Activated CD8-positive, alpha-beta memory T cell treated with anti-CD3 and anti-CD28 coated beads, Interleukin-2, amount 50 U/mL, for 48 hours (primary cell): ENCODE data around the gene PDE12.

ENCODE experiments used
- DNase-seq: peaks from one replicate; pipeline ENCODE4 v3.0.0-alpha.2; 2020

The PDE12 gene, protein sequence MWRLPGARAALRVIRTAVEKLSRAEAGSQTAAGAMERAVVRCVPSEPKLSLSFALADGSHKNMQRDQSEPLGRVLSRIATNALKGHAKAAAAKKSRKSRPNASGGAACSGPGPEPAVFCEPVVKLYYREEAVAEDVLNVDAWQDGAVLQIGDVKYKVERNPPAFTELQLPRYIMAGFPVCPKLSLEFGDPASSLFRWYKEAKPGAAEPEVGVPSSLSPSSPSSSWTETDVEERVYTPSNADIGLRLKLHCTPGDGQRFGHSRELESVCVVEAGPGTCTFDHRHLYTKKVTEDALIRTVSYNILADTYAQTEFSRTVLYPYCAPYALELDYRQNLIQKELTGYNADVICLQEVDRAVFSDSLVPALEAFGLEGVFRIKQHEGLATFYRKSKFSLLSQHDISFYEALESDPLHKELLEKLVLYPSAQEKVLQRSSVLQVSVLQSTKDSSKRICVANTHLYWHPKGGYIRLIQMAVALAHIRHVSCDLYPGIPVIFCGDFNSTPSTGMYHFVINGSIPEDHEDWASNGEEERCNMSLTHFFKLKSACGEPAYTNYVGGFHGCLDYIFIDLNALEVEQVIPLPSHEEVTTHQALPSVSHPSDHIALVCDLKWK

DNA sequence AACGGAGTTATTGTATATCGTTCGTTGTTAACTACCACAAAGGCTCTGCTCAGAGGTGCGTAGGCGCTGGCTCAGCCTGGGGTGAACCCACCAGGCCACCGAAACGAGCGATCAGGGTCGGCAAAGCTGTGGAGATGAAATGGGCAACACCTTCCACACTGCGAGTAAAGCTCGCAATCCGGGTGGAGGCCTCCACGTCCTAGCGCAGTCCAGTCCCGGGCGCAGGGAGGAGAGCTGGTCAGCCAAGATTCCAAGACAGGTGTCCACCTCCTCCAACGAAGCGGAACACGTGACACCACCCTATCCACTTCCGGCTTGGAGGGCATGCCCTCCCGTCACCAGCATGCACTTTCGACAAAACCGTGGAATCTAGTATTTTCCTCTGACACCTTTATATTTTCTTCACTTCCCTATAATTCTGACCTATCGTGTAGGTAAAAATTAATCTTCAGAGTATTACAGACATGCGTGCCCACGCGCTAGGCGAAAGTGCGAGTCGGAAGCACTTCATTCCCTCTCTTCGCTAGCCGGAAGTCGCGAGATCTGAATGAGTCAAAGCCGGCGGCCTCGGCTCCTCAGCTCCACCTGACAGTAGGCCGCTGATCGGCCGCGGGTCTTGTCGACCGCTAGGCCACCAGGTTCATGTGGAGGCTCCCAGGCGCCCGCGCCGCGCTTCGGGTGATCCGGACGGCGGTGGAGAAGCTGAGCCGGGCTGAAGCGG, at the start of gene PDE12:
PDE12 (plus strand) TSS at position 537 of the 721 bp plus-strand sequence; CDS start at position 643, 106 bp downstream.
- DNase-seq, result peak; percentile 90

DNA sequence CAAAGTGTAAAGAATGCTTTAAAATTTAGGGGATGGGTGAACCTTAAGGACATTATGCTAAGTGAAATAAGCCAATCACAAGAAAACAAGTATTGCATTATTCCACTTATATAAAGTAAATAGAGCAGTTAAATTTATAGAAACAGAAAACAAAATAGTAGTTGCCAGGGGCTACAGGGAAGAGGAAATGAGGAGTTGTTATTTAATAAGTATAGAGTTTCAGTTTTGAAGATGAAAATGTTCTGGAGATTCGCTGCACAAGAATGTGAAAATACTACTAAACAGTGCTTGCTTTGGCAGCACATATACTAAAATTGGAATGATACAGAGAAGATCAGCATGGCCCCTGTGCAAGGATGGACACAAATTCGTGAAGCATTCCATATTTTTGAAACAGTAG, 43.9 kb upstream of the PDE12 start:
- DNase-seq, result no peak

DNA sequence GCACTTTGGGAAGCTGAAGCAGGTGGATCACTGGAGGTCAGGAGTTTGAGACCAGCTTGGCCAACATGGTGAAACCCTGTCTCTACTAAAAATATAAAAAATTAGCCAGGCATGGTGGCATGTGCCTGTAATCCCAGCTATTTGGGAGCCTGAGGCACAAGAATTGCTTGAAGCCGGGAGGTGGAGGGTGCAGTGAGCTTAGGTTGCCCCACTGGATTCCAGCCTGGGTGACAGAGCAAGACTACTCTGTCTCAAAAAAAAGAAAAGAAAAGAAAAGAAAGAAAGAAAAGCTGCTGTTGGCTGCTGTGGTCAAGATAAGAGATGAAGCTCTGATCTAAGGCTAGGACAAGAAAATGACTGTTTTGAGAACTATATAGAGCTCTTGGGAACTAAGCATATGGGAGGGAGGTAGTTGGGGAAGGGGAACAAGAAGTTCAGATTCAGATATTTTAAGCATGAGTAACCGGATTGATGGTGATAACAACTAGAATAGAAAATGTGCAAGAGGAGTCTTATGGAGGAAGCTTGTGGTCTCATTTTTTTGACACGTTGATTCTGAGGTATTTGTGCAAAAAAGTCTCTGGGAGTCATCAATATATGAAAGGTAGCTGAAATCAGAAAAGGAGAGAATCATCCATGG, 37.7 kb upstream of the PDE12 start:
- no peak for DNase-seq

DNA sequence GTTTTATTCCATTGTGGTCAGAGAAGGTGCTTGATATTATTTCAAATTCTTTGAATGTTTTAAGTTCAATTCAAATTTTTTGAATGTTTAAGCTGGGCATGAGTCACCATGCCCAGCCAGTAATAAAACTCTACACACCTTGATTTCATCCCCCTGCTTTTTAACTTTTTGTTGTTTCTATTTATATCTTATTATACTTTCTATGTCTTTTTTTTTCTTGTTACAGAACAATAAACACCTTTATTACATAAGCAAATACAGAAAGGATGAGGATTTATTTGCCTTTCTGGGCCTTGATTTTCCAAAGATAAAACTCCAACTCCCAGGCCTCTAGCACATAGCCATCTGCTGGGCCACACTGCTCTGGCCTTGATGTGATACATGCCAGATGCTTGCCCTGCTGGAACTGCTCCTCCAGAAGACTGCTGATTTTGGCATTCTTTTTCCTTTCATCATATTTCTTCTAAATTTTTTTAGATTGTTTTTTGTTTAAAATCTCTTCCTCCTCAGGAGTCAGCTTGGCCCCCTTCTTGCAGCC, 25.9 kb upstream of the PDE12 start:
- no peak for DNase-seq

DNA sequence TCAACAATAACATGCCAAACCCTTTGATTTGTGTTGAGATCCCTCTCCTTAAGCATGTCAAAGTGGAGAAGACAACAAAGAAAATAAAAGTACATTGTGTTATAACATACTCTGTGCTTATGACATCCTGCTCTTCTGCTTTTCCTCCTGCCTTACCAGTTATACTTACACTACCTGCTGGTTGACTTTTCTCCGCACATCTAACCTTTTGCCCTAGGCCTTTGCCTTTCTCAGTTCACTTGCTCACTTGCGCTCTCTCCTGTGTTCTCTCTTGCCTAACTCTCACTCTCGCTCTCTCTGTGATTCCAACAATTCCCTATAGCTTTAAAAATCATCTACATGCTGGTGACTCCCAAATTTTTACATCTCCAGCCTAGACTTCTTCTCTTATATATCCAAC, 17.6 kb upstream of the PDE12 start:
- DNase-seq, result no peak

DNA sequence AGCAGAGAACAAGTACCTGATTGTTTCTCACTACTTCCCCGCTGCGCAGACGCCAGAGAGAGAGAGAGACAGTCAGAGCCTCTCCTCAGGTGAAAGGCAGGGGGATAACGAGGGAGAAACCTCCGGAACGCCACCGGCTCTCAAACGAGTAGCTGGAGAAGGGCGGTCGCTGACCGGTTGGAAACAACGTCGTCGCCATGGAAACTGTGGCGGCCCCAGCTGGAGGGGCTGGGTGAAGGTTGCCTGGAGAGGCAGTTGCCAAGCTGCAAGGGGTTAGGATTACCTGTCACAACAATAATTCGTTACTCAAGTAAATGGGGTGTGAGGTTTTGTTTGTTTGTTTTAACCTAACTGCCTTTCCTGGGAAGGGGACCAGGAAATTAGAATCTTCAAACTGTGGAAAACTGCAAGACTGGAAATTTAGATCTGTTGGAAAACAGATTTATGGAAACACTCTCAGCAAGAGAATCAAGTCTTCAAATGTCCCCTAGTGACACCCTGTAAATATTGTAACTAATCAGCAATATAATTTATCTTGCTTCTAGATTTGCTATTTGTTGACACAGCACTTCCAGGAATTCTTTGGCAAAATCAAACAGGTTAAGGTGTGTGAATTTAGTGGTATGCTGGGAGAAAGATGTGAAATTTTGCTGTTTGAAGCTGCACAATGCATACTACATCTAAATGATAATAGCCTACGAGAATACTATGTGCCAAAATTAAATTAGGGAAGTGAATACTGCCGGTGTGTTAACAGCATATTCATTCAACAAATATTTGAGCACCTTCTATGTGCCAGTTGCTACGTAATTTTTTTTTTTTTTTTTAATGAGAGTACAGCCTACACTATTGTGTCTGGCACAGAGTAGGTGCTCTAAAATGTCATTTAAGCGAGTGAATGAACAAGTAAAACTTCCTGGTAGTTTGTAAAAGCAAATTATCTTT, 11.6 kb upstream of the PDE12 start, which contains the start of gene DNAH12:
DNAH12 (minus strand) TSS at position 164 of the 945 bp plus-strand sequence. CDS start 1,474 bp downstream, outside the sequence.
- peak; percentile 59 for DNase-seq

DNA sequence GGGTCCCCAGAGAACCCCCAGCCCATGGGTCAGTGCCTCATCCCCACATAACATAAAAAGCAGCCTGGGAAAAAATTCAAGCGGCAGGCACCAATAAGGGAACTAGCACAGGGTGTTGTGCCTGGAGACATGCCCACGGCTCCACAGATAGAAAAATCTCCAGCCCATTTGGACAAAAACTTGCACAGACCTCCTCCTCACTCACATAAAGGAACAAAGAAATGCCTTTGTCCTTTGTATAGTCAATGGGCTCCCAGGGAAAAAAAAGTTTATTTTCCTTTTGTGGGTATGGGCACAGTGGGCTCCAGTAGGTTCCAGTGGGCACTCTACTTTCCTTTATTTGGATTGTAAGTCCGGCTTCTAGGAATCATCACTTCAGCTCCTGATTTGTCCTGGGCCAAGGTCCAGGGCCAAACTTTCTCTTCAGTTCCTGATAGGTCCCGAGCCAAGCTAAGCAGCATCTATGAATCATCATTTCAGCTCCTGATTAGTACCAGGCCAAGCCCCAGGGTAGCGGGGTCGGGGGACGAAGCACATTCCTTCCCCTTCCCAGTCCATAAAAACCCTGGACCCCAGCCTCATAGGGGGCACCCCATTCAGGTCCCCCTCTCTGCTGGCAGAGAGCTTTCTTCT, 10.3 kb upstream of the PDE12 start:
- DNase-seq, result no peak

DNA sequence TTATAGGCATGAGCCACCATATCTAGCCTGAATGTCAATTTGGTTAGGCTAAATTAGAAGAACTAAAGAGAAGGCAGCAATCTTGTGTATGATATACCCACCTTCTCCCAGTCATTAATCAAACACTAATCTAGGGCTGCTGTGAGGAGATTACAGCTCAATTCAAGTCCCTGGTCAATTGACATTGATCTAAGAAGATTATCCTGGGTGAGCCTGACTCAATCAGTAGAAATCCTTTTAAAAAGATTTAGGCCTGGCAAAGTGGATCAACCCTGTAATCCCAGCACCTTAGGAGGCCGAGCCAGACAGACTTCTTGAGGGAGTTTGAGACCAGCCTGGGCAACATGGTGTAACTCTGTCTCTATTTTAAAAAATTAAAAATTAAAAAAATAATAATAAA, 9.5 kb upstream of the PDE12 start:
- no peak for DNase-seq

DNA sequence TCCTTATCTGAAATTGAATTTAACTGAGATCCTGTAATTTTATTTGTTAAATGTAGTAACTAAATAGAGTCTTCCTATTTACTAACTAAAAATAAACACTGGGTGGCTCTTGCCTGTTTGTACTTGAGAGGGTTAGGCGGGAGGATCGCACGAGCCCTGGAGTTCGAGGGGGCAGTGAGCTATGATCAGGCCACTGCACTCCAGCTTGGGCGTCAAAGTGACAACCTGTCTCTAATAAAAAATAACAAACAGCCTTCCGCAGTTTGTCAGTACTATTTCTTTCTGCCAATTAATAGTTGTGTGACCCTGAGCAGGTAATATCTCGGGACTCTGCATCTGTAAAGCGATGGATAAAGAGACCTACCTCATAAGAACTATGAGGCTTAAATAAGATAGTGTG, 768 bp upstream of the PDE12 start:
- DNase-seq, result no peak

DNA sequence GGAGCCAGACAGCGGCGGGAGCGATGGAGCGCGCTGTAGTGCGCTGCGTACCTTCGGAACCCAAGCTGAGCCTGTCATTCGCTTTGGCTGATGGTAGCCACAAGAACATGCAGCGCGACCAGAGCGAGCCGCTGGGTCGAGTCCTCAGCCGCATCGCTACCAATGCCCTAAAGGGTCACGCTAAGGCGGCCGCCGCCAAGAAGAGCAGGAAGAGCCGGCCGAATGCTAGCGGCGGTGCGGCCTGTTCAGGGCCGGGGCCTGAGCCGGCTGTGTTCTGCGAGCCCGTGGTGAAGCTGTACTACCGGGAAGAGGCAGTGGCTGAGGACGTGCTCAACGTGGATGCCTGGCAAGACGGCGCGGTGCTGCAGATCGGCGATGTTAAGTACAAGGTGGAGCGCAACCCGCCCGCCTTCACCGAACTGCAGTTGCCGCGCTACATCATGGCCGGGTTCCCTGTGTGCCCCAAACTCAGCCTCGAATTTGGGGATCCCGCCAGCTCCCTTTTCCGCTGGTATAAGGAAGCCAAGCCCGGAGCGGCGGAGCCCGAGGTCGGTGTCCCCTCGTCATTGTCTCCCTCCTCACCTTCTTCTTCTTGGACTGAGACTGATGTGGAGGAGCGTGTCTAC, 498 bp downstream of the PDE12 start:
- DNase-seq, result peak; percentile 74

DNA sequence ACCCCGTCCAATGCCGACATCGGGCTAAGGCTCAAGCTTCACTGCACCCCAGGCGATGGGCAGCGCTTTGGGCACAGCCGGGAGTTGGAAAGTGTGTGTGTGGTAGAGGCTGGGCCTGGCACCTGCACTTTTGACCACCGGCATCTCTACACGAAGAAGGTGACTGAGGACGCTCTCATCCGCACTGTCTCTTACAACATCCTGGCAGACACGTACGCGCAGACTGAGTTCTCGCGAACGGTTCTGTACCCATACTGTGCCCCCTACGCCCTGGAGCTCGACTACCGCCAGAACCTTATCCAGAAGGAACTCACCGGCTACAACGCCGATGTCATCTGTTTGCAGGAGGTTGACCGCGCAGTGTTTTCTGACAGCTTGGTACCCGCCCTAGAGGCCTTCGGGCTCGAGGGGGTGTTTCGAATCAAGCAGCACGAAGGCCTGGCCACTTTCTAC, 1.0 kb downstream of the PDE12 start:
- DNase-seq, result peak; percentile 76

DNA sequence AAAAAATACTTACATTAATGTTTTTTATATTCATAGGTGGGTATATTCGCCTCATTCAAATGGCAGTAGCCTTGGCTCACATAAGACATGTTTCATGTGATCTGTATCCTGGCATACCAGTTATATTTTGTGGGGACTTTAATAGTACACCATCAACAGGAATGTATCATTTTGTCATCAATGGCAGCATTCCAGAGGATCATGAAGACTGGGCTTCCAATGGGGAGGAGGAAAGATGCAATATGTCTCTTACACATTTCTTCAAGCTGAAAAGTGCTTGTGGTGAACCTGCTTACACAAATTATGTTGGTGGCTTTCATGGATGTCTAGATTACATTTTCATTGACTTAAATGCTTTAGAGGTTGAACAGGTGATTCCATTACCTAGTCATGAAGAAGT, 3.5 kb downstream of the PDE12 start:
- DNase-seq, result no peak

DNA sequence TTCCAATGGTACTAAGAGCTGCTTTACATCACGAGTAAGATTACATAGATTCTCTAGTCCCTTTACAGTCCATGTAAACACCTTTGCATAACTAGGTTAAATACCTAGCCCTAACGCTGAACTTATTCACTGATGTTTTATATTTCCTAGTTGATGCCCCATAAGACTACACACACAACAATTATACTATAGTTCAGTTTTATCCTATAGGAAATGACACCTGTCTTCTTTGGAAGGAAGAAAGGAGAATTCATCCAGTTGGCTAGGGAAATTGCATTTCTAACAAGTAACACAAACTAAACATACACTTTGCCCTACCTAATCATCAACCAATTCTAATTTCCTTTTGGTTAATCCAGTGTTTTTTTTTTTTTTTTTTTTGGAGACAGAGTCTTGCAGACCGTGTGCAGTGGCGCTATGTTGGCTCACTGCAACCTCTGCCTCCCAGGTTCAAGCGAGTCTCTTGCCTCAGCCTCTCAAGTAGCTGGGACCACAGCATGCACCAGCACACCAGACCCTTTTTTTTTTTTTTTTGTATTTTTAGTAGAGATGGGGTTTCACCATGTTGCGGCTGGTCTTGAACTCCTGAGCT, 13.9 kb downstream of the PDE12 start:
- DNase-seq, result no peak

DNA sequence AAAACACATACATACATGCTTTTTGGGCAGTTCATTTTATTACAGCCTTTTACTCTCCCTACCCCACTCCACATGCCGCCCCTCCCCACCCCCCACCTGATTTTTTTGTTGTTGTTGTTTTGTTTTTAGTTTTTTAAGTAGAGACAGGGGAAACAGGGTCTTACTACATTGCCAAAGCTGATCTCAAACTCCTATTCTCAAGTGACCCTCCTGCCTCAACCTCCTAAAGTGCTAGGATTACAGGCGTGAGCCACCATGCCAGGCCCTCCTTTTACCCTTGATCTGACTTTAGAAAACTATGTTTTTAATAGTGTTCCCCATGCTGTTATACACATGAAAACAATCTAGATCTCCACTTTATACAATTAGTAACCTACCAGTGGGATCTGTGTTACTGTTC, 14.8 kb downstream of the PDE12 start:
- DNase-seq, result no peak

DNA sequence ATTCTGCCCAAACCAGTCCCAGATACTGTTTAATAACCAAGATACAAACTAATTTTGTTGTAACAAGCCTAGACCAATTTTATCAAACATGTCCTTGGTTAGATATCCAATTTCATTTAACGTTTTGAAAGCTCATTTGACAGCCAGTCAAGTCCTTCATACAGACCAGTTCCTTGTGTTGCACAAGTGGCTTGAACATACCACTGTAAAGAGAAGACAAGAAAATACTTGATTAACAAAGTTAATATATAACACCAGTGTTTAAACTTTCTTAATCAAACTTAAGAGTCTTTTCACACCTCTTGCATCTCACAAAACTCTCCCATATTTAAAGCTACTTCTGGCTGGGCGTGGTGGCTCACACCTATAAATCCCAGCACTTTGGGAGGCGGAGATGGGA, 16.0 kb downstream of the PDE12 start:
- no peak for DNase-seq

DNA sequence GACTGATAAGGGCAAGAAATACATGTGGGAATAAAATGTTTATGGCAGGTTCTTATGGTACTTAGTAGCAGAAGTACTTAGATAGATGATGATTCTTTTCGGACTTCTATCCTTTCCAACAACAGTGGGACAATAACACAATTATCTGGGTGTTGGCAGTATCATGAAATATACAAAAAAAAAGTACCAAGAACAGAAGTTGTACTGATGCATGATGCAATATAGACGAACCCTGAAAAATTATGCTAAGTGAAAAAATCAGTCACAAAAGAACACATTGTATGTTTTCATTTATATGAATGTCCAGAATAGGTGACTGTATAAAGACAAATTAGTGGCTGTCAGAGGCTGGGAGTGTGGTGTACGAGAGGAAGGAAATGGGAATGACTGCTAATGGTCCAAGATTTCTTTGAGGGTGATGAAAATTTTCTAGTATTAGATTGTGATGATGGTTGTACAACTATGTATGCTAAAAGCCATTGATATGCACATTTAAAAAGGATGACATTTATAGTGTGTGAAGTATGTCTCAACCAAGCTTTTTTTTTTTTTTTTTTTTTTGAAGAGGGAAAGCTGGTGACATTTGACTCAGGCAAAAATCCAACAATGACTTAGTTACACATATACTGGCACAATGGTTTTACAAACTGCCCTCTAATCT, 20.0 kb downstream of the PDE12 start:
- no peak for DNase-seq

DNA sequence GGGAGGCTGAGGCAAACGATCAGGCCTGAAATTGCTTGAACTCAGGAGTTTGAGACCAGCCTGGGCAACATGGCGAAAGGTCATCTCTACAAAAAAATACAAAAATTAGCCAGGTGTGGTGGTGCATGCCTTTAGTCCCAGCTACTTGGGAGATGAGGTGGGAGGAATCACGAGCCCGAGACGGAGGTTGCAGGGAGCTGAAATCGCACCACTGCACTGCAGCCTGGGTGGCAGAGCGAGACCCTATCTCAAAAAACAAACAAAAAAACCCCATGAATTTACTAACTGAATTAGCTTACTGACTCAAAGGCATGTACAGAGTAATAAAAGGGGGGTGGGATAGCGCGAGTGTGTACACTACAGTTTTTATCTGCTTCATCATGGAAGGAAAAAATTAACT, 21.7 kb downstream of the PDE12 start:
- no peak for DNase-seq

DNA sequence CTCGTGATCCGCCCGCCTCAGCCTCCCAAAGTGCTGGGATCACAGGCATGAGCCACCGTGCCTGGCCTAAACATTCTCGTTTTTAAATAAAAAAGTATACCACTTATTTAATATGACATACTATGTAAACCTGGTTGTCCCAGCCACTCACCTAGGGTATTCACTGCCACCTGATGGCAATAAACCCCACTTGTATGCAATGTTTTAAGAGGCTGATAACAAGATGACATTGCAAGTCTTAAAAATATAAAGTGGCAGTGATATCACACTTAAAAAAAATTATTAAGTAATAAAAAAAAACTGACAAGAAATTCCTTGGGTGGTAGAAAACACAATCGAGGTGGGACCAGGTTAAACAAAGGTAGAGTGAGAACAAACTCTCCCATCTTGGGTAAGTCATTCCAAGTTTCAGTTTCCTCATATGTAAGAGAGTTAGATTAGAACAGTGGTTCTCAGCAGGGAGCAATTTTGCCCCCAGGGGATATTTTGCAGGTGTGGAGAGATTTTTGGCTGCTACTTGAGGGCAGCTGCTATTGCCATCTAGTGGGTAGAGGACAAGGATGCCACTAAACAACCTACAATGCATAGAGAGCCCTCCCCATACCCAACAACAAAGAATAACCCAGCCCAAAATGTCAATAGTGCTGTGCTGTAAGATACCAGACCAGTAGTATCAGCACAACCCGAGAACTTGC, 26.5 kb downstream of the PDE12 start:
- DNase-seq, result no peak

DNA sequence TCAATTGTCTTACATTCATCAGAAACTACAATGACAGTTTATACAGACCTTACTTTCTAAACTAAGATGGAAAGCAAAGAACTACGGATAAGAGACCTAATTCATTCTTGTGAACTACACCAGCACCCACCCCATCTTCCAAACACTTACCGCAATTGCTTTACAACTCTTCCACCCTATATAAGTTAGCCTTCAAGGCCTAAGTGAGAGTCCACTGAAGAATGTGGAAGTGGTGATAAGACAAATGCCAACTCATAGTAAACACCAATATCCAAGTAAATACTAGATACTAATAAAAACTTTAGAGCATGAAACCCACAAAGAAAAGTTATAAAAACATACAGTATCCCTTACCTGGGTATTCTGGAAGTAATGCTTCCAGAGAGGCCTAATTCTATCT, 27.5 kb downstream of the PDE12 start:
- DNase-seq, result no peak
